Sigmoid colon (tissue), 4 donors: ENCODE data around the gene HYKK.
"Not testable (repeated sequence)": the region's sequence is repeated elsewhere in the genome, so short reads cannot be mapped to it uniquely, and the experiment has no call there.

ENCODE experiments used
- CTCF ChIP-seq, 4 experiments: fragments of 450-650 bp in 3 of 4; fragments of 200-600 bp in 1 of 4; IDR thresholded peaks; one replicate each; pipeline ENCODE4 v1.5.1; 2016 to 2019; ENCODE audit warnings: antibody characterized with exemption in 4 of 4, mild to moderate bottlenecking in 3 of 4, moderate library complexity in 2 of 4
- EP300 ChIP-seq, 4 donors: sonication (generic); formaldehyde crosslinking; IDR thresholded peaks; one replicate each; pipeline ENCODE4 v1.6.1; 2017; ENCODE audit warnings: antibody characterized with exemption in 4 of 4
- POLR2A ChIP-seq, 2 donors: fragments of 450-650 bp; IDR thresholded peaks; one replicate each; pipeline ENCODE4 v1.6.1; 2016; ENCODE audit warnings: antibody characterized with exemption in 2 of 2, mild to moderate bottlenecking in 2 of 2, moderate library complexity in 2 of 2
- POLR2AphosphoS5 ChIP-seq, 4 donors: sonication (generic); formaldehyde crosslinking; IDR thresholded peaks; one replicate each; pipeline ENCODE4 v1.6.1; 2017; ENCODE audit warnings: antibody characterized with exemption in 4 of 4

DNA sequence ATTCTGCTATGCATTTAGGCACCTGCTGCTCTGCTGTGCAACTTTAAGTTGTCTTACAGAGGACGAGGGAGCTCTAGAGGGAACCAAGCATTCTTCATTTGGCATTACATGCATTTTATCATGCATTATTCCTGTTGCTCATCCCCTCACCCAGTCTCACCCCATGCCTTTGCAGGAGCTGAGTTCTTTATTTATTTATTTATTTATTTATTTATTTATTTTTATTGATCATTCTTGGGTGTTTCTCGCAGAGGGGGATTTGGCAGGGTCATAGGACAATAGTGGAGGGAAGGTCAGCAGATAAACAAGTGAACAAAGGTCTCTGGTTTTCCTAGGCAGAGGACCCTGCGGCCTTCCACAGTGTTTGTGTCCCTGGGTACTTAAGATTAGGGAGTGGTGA is 12.7 kb downstream of the HYKK start:
- not testable (repeated sequence) for TF ChIP-seq CTCF, POLR2A, EP300, POLR2AphosphoS5 (IDR thresholded peaks at IDR 0.05)
